22Rv1 (cell line): Measurements from ENCODE around the gene CRACR2B.

ENCODE experiments used
- H3K27ac ChIP-seq: fragments of 450-650 bp; 2 replicates; pipeline ENCODE4 v1.5.1; 2017
- CTCF ChIP-seq: fragments of 450-650 bp; IDR thresholded peaks from 2 replicates; pipeline ENCODE4 v1.5.1; 2017; ENCODE audit warnings: mild to moderate bottlenecking
- ZFX ChIP-seq: fragments of 450-650 bp; IDR thresholded peaks from 2 replicates; pipeline ENCODE4 v1.6.1; 2017; ENCODE audit warnings: antibody characterized with exemption, borderline replicate concordance

CRACR2B gene

GRCh38 chr11:842370-843002, 14.8 kb downstream of the CRACR2B start, which contains the start of the genes POLR2L and TSPAN4:
TSS of gene POLR2L (minus strand) at chr11:842529. CDS start at chr11:842508, 21 bp downstream.
TSS of gene TSPAN4 (plus strand) at chr11:842852. CDS start at chr11:850305, 7,453 bp downstream.
- peak within 1 kb of the TSS; percentile 82 for H3K27ac ChIP-seq
- no peak for TF ChIP-seq ZFX
- no peak for TF ChIP-seq CTCF

GRCh38 chr11:843086-843734, 15.5 kb downstream of the CRACR2B start:
- H3K27ac ChIP-seq, result peak overlapping the region; percentile 82
- TF ChIP-seq ZFX (no peak), CTCF (peak; percentile 11; the same call in 1 of the 2 replicates)

- H3K27ac ChIP-seq, result peak overlapping the region; percentile 82
- TF ChIP-seq ZFX (no peak), CTCF (no peak)
Measured at GRCh38 chr11:843818-844692, 16.3 kb downstream of the CRACR2B start.

- TF ChIP-seq ZFX, result no peak
- no peak for TF ChIP-seq CTCF
- peak overlapping the region; percentile 82 for H3K27ac ChIP-seq
Measured at GRCh38 chr11:844693-845644, 17.2 kb downstream of the CRACR2B start.

- TF ChIP-seq CTCF, result no peak
- H3K27ac ChIP-seq, result no peak overlapping the region
Measured at GRCh38 chr11:845872-846495, 18.3 kb downstream of the CRACR2B start.

- TF ChIP-seq CTCF, result no peak
- no peak for TF ChIP-seq ZFX
- no peak overlapping the region for H3K27ac ChIP-seq
Measured at GRCh38 chr11:846496-847098, 18.9 kb downstream of the CRACR2B start.
